ENCODE results near the gene ACVRL1.

The ACVRL1 gene

GRCh38 chr12:51913071-51914033 is 6.0 kb downstream of the ACVRL1 start:
- no peak for TF ChIP-seq EP300 (IDR thresholded peaks at IDR 0.05; ENCODE audit: borderline replicate concordance)
- no peak for TF ChIP-seq CREB1 (IDR thresholded peaks at IDR 0.05; ENCODE audit: low read depth)
- TF ChIP-seq RAD21 (IDR thresholded peaks at IDR 0.05; ENCODE audit: low read depth): no peak
- no peak for TF ChIP-seq TAF1 (IDR thresholded peaks at IDR 0.05; ENCODE audit: low read depth)
- TF ChIP-seq YY1 (IDR thresholded peaks at IDR 0.05; ENCODE audit: low read depth): no peak
- TF ChIP-seq NFIC (IDR thresholded peaks at IDR 0.05): no peak
- TF ChIP-seq MAX (IDR thresholded peaks at IDR 0.05): no peak
- no peak for TF ChIP-seq TEAD4 (IDR thresholded peaks at IDR 0.05)
- TF ChIP-seq EGR1 (IDR thresholded peaks at IDR 0.05): no peak
- no peak for TF ChIP-seq REST (IDR thresholded peaks at IDR 0.05; ENCODE audit: low read depth)
- TF ChIP-seq TCF12 (IDR thresholded peaks at IDR 0.05; ENCODE audit: low read depth): no peak
- TF ChIP-seq CEBPB (IDR thresholded peaks at IDR 0.05): no peak
- TF ChIP-seq USF1 (IDR thresholded peaks at IDR 0.05): no peak
- TF ChIP-seq ZBTB7A (IDR thresholded peaks at IDR 0.05; ENCODE audit: low read depth): no peak
- no peak for TF ChIP-seq FOXM1 (IDR thresholded peaks at IDR 0.05; ENCODE audit: borderline replicate concordance, low read depth)

- TF ChIP-seq USF1 (IDR thresholded peaks at IDR 0.05) (no peak), TCF12 (IDR thresholded peaks at IDR 0.05; ENCODE audit: low read depth) (no peak), TAF1 (IDR thresholded peaks at IDR 0.05; ENCODE audit: low read depth) (no peak), REST (IDR thresholded peaks at IDR 0.05; ENCODE audit: low read depth) (no peak), YY1 (IDR thresholded peaks at IDR 0.05; ENCODE audit: low read depth) (no peak), TEAD4 (IDR thresholded peaks at IDR 0.05) (no peak), EP300 (IDR thresholded peaks at IDR 0.05; ENCODE audit: borderline replicate concordance) (no peak), EGR1 (IDR thresholded peaks at IDR 0.05) (no peak), ZBTB7A (IDR thresholded peaks at IDR 0.05; ENCODE audit: low read depth) (no peak), NFIC (IDR thresholded peaks at IDR 0.05) (no peak), FOXM1 (IDR thresholded peaks at IDR 0.05; ENCODE audit: borderline replicate concordance, low read depth) (no peak), MAX (IDR thresholded peaks at IDR 0.05) (no peak)
These were observed 7.0 kb downstream of the ACVRL1 start for GRCh38 chr12:51914034-51914923.

- no peak for TF ChIP-seq CEBPB (IDR thresholded peaks at IDR 0.05)
- TF ChIP-seq MAX (IDR thresholded peaks at IDR 0.05): 0 out of 2 replicates have a peak, but pooled peaks have one; percentile 15
- TF ChIP-seq RAD21 (IDR thresholded peaks at IDR 0.05; ENCODE audit: low read depth): no peak
- no peak for TF ChIP-seq EGR1 (IDR thresholded peaks at IDR 0.05)
- no peak for TF ChIP-seq YY1 (IDR thresholded peaks at IDR 0.05; ENCODE audit: low read depth)
These were observed 7.8 kb downstream of the ACVRL1 start for GRCh38 chr12:51915003-51915625.

- TF ChIP-seq USF1 (IDR thresholded peaks at IDR 0.05): no peak
- TF ChIP-seq NFIC (IDR thresholded peaks at IDR 0.05): no peak
- no peak for TF ChIP-seq TCF12 (IDR thresholded peaks at IDR 0.05; ENCODE audit: low read depth)
- no peak for TF ChIP-seq YY1 (IDR thresholded peaks at IDR 0.05; ENCODE audit: low read depth)
- no peak for TF ChIP-seq TEAD4 (IDR thresholded peaks at IDR 0.05)
- no peak for TF ChIP-seq CEBPB (IDR thresholded peaks at IDR 0.05)
- no peak for TF ChIP-seq EGR1 (IDR thresholded peaks at IDR 0.05)
- TF ChIP-seq TAF1 (IDR thresholded peaks at IDR 0.05; ENCODE audit: low read depth): no peak
- no peak for TF ChIP-seq EP300 (IDR thresholded peaks at IDR 0.05; ENCODE audit: borderline replicate concordance)
These were observed 8.6 kb downstream of the ACVRL1 start for GRCh38 chr12:51915951-51916350.

Data from Ishikawa (cell line).